ENCODE data around the gene GPHN. TPM values are rescaled to one million over a fixed set of nuclear protein-coding genes. Genes with fewer than 3 reads are reported as not detected.

GPHN gene
- total and polyA plus RNA-seq, 2 experiments from 2014 or later, result 15.1 to 20.1 TPM

DNA sequence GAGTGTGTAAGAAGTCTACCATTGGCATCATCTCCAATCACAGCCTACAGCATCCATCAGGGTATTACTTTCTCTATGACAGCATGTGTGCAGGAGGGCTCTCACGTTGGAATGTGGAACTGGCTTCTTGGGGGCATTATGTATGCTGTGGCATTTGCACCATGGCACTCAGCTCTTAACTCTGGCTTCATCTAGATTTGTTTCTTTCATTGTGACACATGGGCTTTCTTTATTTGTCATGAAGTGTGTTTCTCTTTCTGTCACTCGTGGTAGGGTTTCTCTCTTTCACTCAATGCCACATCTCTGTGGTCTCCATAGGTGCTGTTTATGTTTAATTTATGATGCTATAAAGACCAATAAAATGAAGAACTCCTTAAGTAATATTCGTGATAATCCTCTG is 490.1 kb downstream of the GPHN start:
- TF ChIP-seq CTCF (IDR thresholded peaks at IDR 0.05; ENCODE audit: low read depth, low read length), result no peak
- H3K27me3 ChIP-seq, result no peaks in the 10 kb centered on the region
- no peaks in the 10 kb centered on the region for H3K36me3 ChIP-seq
- no peak overlapping the region for H3K4me3 ChIP-seq
- no peaks in the 10 kb centered on the region for H3K9me3 ChIP-seq (ENCODE audit: low read depth)
- H3K4me1 ChIP-seq (ENCODE audit: low read depth), result no peaks in the 10 kb centered on the region
- no peak overlapping the region for H3K27ac ChIP-seq
- DNase-seq (ENCODE audit: low read depth in 1 of 2, low spot score in 1 of 2), result no peak

- no peak for TF ChIP-seq CTCF (IDR thresholded peaks at IDR 0.05; ENCODE audit: low read depth, low read length)
- Histone ChIP-seq H3K9me3 (ENCODE audit: low read depth) (no peaks in the 10 kb centered on the region), H3K27me3 (no peaks in the 10 kb centered on the region)
Measured at GRCh38 chr14:66999978-67000377, 492.0 kb downstream of the GPHN start.

DNA sequence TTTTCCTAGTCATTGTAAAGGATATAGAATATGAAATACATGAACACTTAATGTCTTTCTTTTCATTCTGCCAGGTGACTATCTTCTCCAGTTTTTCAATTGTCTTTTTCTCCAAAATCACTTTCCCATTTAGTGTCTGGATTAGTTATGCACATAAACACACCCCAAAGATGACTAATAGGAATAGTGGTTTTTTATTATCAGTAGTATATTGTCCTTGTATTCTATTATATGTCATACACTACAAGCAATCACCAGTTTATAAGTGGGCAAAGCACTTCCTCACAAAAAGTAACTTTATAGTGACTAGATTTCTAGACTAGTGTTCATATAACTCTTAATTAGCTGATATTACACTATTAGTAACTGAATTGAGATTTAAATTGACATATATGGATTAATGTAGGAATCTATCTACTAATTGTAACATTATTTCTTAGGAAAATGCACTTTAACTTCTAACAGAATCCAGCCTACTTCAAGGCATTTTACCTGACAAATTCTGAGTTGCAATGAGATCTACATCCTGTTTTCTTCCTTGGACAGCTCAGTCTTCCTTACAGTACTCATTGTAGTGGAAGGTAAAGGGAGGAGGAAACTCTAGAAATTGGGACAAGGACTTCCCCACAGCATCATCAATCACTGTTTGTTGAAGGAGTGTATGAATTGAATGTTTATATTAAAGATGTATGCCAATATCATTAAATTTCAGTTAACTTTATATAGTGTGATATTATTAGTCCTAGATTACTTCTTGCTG is 495.2 kb downstream of the GPHN start:
- no peaks in the 10 kb centered on the region for H3K36me3 ChIP-seq
- no peak overlapping the region for H3K4me3 ChIP-seq
- no peaks in the 10 kb centered on the region for H3K9me3 ChIP-seq (ENCODE audit: low read depth)
- TF ChIP-seq CTCF (IDR thresholded peaks at IDR 0.05; ENCODE audit: low read depth, low read length), result no peak
- no peak overlapping the region for H3K27ac ChIP-seq
- DNase-seq (ENCODE audit: low read depth in 1 of 2, low spot score in 1 of 2), result no peak
- H3K4me1 ChIP-seq (ENCODE audit: low read depth), result no peaks in the 10 kb centered on the region
- H3K27me3 ChIP-seq, result no peaks in the 10 kb centered on the region

More at GRCh38 chr14:66999978-67000377, 492.0 kb downstream of the GPHN start:
- Histone ChIP-seq H3K4me1 (ENCODE audit: low read depth) (no peaks in the 10 kb centered on the region), H3K36me3 (no peaks in the 10 kb centered on the region), H3K4me3 (no peak overlapping the region), H3K27ac (no peak overlapping the region)
- DNase-seq (ENCODE audit: low read depth in 1 of 2, low spot score in 1 of 2), result no peak

GRCh38 chr14:67004521-67004920 is 496.6 kb downstream of the GPHN start:
- TF ChIP-seq CTCF (IDR thresholded peaks at IDR 0.05; ENCODE audit: low read depth, low read length), result no peak
- no peak for DNase-seq (ENCODE audit: low read depth in 1 of 2, low spot score in 1 of 2)
- H3K27ac ChIP-seq, result no peak overlapping the region
- no peaks in the 10 kb centered on the region for H3K27me3 ChIP-seq
- no peak overlapping the region for H3K4me3 ChIP-seq
- H3K4me1 ChIP-seq (ENCODE audit: low read depth), result no peaks in the 10 kb centered on the region
- H3K36me3 ChIP-seq, result no peaks in the 10 kb centered on the region
- H3K9me3 ChIP-seq (ENCODE audit: low read depth), result no peaks in the 10 kb centered on the region

- Histone ChIP-seq H3K36me3 (no peaks in the 10 kb centered on the region), H3K27ac (no peak overlapping the region), H3K27me3 (no peaks in the 10 kb centered on the region), H3K4me1 (ENCODE audit: low read depth) (no peaks in the 10 kb centered on the region), H3K4me3 (no peak overlapping the region), H3K9me3 (ENCODE audit: low read depth) (no peaks in the 10 kb centered on the region)
- TF ChIP-seq CTCF (IDR thresholded peaks at IDR 0.05; ENCODE audit: low read depth, low read length), result no peak
- DNase-seq (ENCODE audit: low read depth in 1 of 2, low spot score in 1 of 2), result no peak
Measured at GRCh38 chr14:67010602-67011001, 502.7 kb downstream of the GPHN start.

Measured in cardiac muscle cell (in vitro differentiated cells and primary cell).